B cell (primary cell): ENCODE data around the gene EID2B. TPM values are rescaled to one million over a fixed set of nuclear protein-coding genes. Genes with fewer than 3 reads are reported as not detected.

Experiments
- ATAC-seq: fragments of 200-7000 bp; cut with Tn5 transposase; one replicate; pipeline ENCODE4 v1.10.0; 2021; ENCODE audit warnings: low read depth, mild to moderate bottlenecking, moderate number of reproducible peaks, moderate library complexity
- CTCF ChIA-PET: fragments of 350-600 bp; sonication (Branson Sonifier 250); formaldehyde crosslinking; loops from one replicate; lab custom pipeline; 2021; ENCODE audit warnings: antibody characterized with exemption, inconsistent platforms; lab: Charles Lee
- POLR2A ChIA-PET: fragments of 350-600 bp; sonication (Branson Sonifier 250); formaldehyde crosslinking; loops from one replicate; lab custom pipeline; 2021; ENCODE audit warnings: antibody characterized with exemption; lab: Charles Lee
- DNase-seq: peaks from one replicate; pipeline ENCODE4 v3.0.0; 2013
- H2AFZ ChIP-seq: 2 replicates; pipeline ENCODE4 v1.6.1; 2012; ENCODE audit warnings: mild to moderate bottlenecking, low read depth, low read length; ENCODE audit not compliant: insufficient read depth, poor library complexity, severe bottlenecking
- H3K27ac ChIP-seq, 2 donors: 1 replicate in 1 of 2; 2 replicates in 1 of 2; pipeline ENCODE4 v1.5.1; 2012 to 2013; ENCODE audit warnings: low read length in 2 of 2, mild to moderate bottlenecking in 2 of 2, moderate library complexity in 1 of 2
- H3K27me3 ChIP-seq, 4 experiments: fragments of 200-600 bp in 1 of 4; sonication (generic) in 1 of 4; replicated peaks in 1 of 4; 1 replicate in 2 of 4; 2 replicates in 2 of 4; pipeline versions ENCODE4 v1.6.1 to v1.7.0; 2013 to 2016; ENCODE audit warnings: low read length in 3 of 4, mild to moderate bottlenecking in 2 of 4, mixed read lengths in 1 of 4, moderate library complexity in 1 of 4; ENCODE audit not compliant: insufficient read depth in 4 of 4, control insufficient read depth in 3 of 4; ENCODE audit errors: control extremely low read depth in 1 of 4
- H3K36me3 ChIP-seq, 2 experiments: replicated peaks in 1 of 2; 1 replicate in 1 of 2; 2 replicates in 1 of 2; pipeline versions ENCODE4 v1.6.1 to v1.7.1; 2013; ENCODE audit warnings: low read length in 1 of 2; ENCODE audit not compliant: insufficient read depth in 2 of 2, control insufficient read depth in 1 of 2; ENCODE audit errors: control extremely low read depth in 1 of 2, extremely low read depth in 1 of 2
- H3K4me1 ChIP-seq, 2 donors: fragments of 200-600 bp in 1 of 2; sonication (generic) in 1 of 2; 1 replicate in 1 of 2; 2 replicates in 1 of 2; pipeline versions ENCODE4 v1.5.1 to v1.6.1; 2013 to 2017; ENCODE audit warnings: low read length in 2 of 2; ENCODE audit not compliant: control insufficient read depth in 2 of 2, insufficient read depth in 2 of 2
- H3K4me2 ChIP-seq: replicated peaks from 2 replicates; pipeline ENCODE3; 2012; ENCODE audit warnings: mild to moderate bottlenecking, low read depth, low read length; ENCODE audit not compliant: poor library complexity, severe bottlenecking
- H3K4me3 ChIP-seq, 5 experiments: fragments of 200-600 bp in 1 of 5; sonication (generic) in 1 of 5; 1 replicate in 3 of 5; 2 replicates in 2 of 5; pipeline versions ENCODE4 v1.5.1 to v1.7.0; 2011 to 2016; ENCODE audit warnings: low read length in 4 of 5, mild to moderate bottlenecking in 4 of 5, low read depth in 2 of 5, control low read depth in 1 of 5, moderate library complexity in 1 of 5; ENCODE audit not compliant: insufficient read depth in 1 of 5; ENCODE audit errors: control extremely low read depth in 1 of 5, extremely low read depth in 1 of 5
- H3K79me2 ChIP-seq: fragments of 200-600 bp; sonication (generic); one replicate; pipeline ENCODE4 v1.6.0; 2016; ENCODE audit warnings: low read length; ENCODE audit not compliant: control insufficient read depth, insufficient read depth
- H3K9ac ChIP-seq: fragments of 200-600 bp; sonication (generic); 2 replicates; pipeline ENCODE4 v1.6.1; 2017; ENCODE audit warnings: mild to moderate bottlenecking, low read length, moderate library complexity
- H3K9me3 ChIP-seq, 3 donors: one replicate each; pipeline versions ENCODE4 v1.6.1 to v1.7.1; 2013; ENCODE audit warnings: low read length in 2 of 3; ENCODE audit not compliant: control insufficient read depth in 2 of 3, insufficient read depth in 1 of 3; ENCODE audit errors: control extremely low read depth in 1 of 3
- H4K20me1 ChIP-seq: 2 replicates; pipeline ENCODE4 v1.6.0; 2012; ENCODE audit warnings: mild to moderate bottlenecking, low read length; ENCODE audit not compliant: insufficient read depth, control insufficient read depth, poor library complexity, severe bottlenecking
- H3K27ac Mint-ChIP-seq: one replicate; pipeline ENCODE4 v1.8.0; 2021; ENCODE audit warnings: mixed read lengths
- H3K27me3 Mint-ChIP-seq: one replicate; pipeline ENCODE4 v1.8.0; 2021; ENCODE audit warnings: mixed read lengths
- H3K4me1 Mint-ChIP-seq: one replicate; pipeline ENCODE4 v1.8.0; 2021; ENCODE audit warnings: mixed read lengths
- H3K4me3 Mint-ChIP-seq: one replicate; pipeline ENCODE4 v1.8.0; 2021; ENCODE audit warnings: mixed read lengths
- H3K9me3 Mint-ChIP-seq: one replicate; pipeline ENCODE4 v1.8.0; 2022; ENCODE audit warnings: mixed read lengths; ENCODE audit not compliant: insufficient read depth
- CTCF ChIP-seq: fragments of 200-600 bp; IDR thresholded peaks from one replicate; pipeline ENCODE4 v1.8.0; 2022; ENCODE audit warnings: antibody characterized with exemption, mild to moderate bottlenecking
- EZH2 ChIP-seq: IDR thresholded peaks from 2 replicates; pipeline ENCODE4 v1.6.1; 2012; ENCODE audit warnings: borderline replicate concordance, low read depth, mild to moderate bottlenecking, moderate library complexity, low read length; ENCODE audit not compliant: insufficient read depth, poor library complexity, severe bottlenecking
- WGBS: methylation state at CpG from one replicate; pipeline ENCODE4 v1.1.5; 2013; ENCODE audit warnings: missing lambda C conversion rate; ENCODE audit not compliant: insufficient coverage; 5-methylcytosine and 5-hydroxymethylcytosine counted together
- intact Hi-C: fragments of 100-400 bp; cut with micrococcal nuclease; formaldehyde crosslinking; loops from one replicate; pipeline ENCODE4 v1.10.0; 2022
- polyA plus RNA-seq: library from polyadenylated mRNA; depleted of rRNA; stranded (reverse); fragments of >200 nt; gene quantifications from 2 replicates; pipeline ENCODE4 v1.2.3, GENCODE V29; 2012
- total RNA-seq, 2 donors: library from RNA; stranded (reverse); fragments of 120-200 nt in 1 of 2; gene quantifications; 1 replicate in 1 of 2; 2 replicates in 1 of 2; pipeline versions ENCODE4 v1.2.3 to v1.2.4, GENCODE V29; 2013 to 2022

Gene EID2B
- total and polyA plus RNA-seq, 2 donors (not counting 1 experiment from before 2014, with no cell fraction given): 3.0 to 6.0 TPM

GRCh38 chr19:39498798-39499642 is 33.6 kb downstream of the EID2B start, which contains the start of gene DLL3:
DLL3 (plus strand) TSS chr19:39498947; CDS start chr19:39498975, 28 bp downstream.
- Histone ChIP-seq H3K4me3 (peak within 1 kb of the TSS; percentile 11 to 65 (median 48)), H3K9me3 (peaks cover 0 to 11% (median 0%) of the 10 kb centered on the region in 3 donors), H3K36me3 (no peaks in the 10 kb centered on the region), H3K27ac (no peak within 1 kb of the TSS), H3K79me2 (no peaks in the 10 kb centered on the region), H3K4me2 (peak within 1 kb of the TSS; percentile 96), H3K27me3 (peaks cover 0 to 55% (median 26%) of the 10 kb centered on the region in 4 experiments), H3K4me1 (peaks cover 27 to 31% of the 10 kb centered on the region in 2 donors), H3K9ac (peak within 1 kb of the TSS; percentile 62), H4K20me1 (no peaks in the 10 kb centered on the region), H2AFZ (peak within 1 kb of the TSS; percentile 72)
- DNase-seq (peak; percentile 55), ATAC-seq (peak; percentile 52)
- Mint-ChIP-seq H3K4me1 (peaks cover 25% of the 10 kb centered on the region), H3K4me3 (peak within 1 kb of the TSS; percentile 85), H3K9me3 (no peaks in the 10 kb centered on the region), H3K27ac (peak within 1 kb of the TSS; percentile 33), H3K27me3 (peaks cover 34% of the 10 kb centered on the region)
- ChIA-PET POLR2A (interaction anchor here (0.7 to 1.2 kb wide), 2 partner anchors 335 to 659 kb away, joined by 5 to 7 read pairs; no protein-coding TSS in a partner anchor), CTCF (interaction anchor here (0.5 to 2.4 kb wide), 9 partner anchors 9 to 376 kb away, joined by 3 to 9 read pairs (median 5); partner anchors contain the start of gene EID2B)
- no peak for TF ChIP-seq CTCF
- no peak for TF ChIP-seq EZH2
- 1% methylated on average over 47 of the region's 60 CpGs for WGBS
- intact Hi-C loops: loop anchor here (2.0 kb wide), 2 partner anchors 18 to 34 kb away; partner anchors contain the start of genes EID2B and TIMM50
